Small intestine (tissue), 7 donors: ENCODE results near the gene DHCR24. TPM values are rescaled to one million over a fixed set of nuclear protein-coding genes. Genes with fewer than 3 reads are reported as not detected.
A peak's percentile ranks its signal among the peaks of the same experiment; 100 is the strongest.

Source experiments
- DNase-seq, 2 donors: peaks; one replicate each; pipeline versions ENCODE4 v3.0.0 to v3.0.0-alpha.2; 2013
- FAIRE-seq: peaks from 2 replicates; lab custom pipeline; 2012; peaks lifted over from hg19 to GRCh38; lab: Jason Lieb, UNC
- H3K27ac ChIP-seq, 3 donors: one replicate each; pipeline ENCODE4 v1.5.1; 2013; ENCODE audit warnings: low read length in 2 of 3, mild to moderate bottlenecking in 2 of 3, control low read depth in 1 of 3, inconsistent platforms in 1 of 3, low read depth in 1 of 3, moderate library complexity in 1 of 3
- H3K27me3 ChIP-seq, 3 donors: one replicate each; pipeline ENCODE4 v1.6.1; 2013; ENCODE audit warnings: low read length in 3 of 3, inconsistent platforms in 1 of 3; ENCODE audit not compliant: control insufficient read depth in 3 of 3, insufficient read depth in 3 of 3
- H3K36me3 ChIP-seq, 3 donors: one replicate each; pipeline ENCODE4 v1.6.1; 2013; ENCODE audit warnings: low read length in 3 of 3, inconsistent platforms in 1 of 3, low read depth in 1 of 3, mild to moderate bottlenecking in 1 of 3, moderate library complexity in 1 of 3; ENCODE audit not compliant: control insufficient read depth in 3 of 3, insufficient read depth in 2 of 3
- H3K4me1 ChIP-seq, 3 donors: one replicate each; pipeline ENCODE4 v1.6.1; 2013; ENCODE audit warnings: low read length in 2 of 3, inconsistent platforms in 1 of 3, low read depth in 1 of 3, mild to moderate bottlenecking in 1 of 3, moderate library complexity in 1 of 3; ENCODE audit not compliant: control insufficient read depth in 3 of 3, insufficient read depth in 2 of 3
- H3K4me3 ChIP-seq, 3 donors: one replicate each; pipeline ENCODE4 v1.5.1; 2013; ENCODE audit warnings: low read length in 3 of 3, control low read depth in 1 of 3, inconsistent platforms in 1 of 3, low read depth in 1 of 3, mild to moderate bottlenecking in 1 of 3, moderate library complexity in 1 of 3
- H3K9me3 ChIP-seq, 2 donors: one replicate each; pipeline ENCODE4 v1.6.1; 2013; ENCODE audit warnings: low read depth in 1 of 2, low read length in 1 of 2; ENCODE audit not compliant: control insufficient read depth in 2 of 2, insufficient read depth in 1 of 2
- WGBS, 3 donors: extraction: QIAGEN DNeasy Blood & Tissue Kit; methylation state at CpG; one replicate each; pipeline ENCODE4 v1.1.7; 2013; 5-methylcytosine and 5-hydroxymethylcytosine counted together
- polyA plus RNA-seq, 4 donors: library from polyadenylated mRNA; stranded (reverse) in 3 of 4; unstranded in 1 of 4; fragments of 200-250 nt in 3 of 4; fragments of 120-200 nt in 1 of 4; gene quantifications; one replicate each; pipeline versions ENCODE4 v1.2.1 to v1.2.3, GENCODE V29; 2013
- donor health status: healthy with polysubstance abuse.
- donor health status: control.
- donor health status: control.
- donor health status: Bipolar disorder and iron deficiency.
- donor health status: healthy.

DHCR24 gene
- polyA plus RNA-seq, 4 donors, result 7.0 to 162 (median 30.1) TPM

GRCh38 chr1:54811739-54812655, 75.0 kb downstream of the DHCR24 start:
- FAIRE-seq (no peak), DNase-seq (no peak)
- H3K27ac ChIP-seq, result no peak overlapping the region

GRCh38 chr1:54811066-54811465, 75.9 kb downstream of the DHCR24 start:
- Histone ChIP-seq H3K27me3 (no peaks in the 10 kb centered on the region), H3K4me1 (peaks cover 0 to 48% (median 10%) of the 10 kb centered on the region in 3 donors), H3K27ac (no peak overlapping the region), H3K9me3 (no peaks in the 10 kb centered on the region), H3K4me3 (no peak overlapping the region), H3K36me3 (peaks cover 0 to 2% (median 0%) of the 10 kb centered on the region in 3 donors)
- 80 to 88% (median 84%) methylated on average over 5 of the region's 5 CpGs for WGBS, 3 donors
- FAIRE-seq (no peak), DNase-seq (no peak)

More at GRCh38 chr1:54811739-54812655, 75.0 kb downstream of the DHCR24 start:
- 78 to 90% (median 87%) methylated on average over 12 to 18 of the region's 18 CpGs for WGBS, 3 donors
- H3K4me1 ChIP-seq, result peaks cover 0 to 55% (median 9%) of the 10 kb centered on the region in 3 donors
- no peaks in the 10 kb centered on the region for H3K9me3 ChIP-seq
- peaks cover 0 to 6% (median 0%) of the 10 kb centered on the region in 3 donors for H3K36me3 ChIP-seq
- H3K27me3 ChIP-seq, result no peaks in the 10 kb centered on the region
- H3K4me3 ChIP-seq, result no peak overlapping the region

- H3K27ac ChIP-seq, result peak overlapping the region in 1 of 3 donors; percentile 30
- FAIRE-seq (no peak), DNase-seq (peak; percentile 81 to 84)
- H3K27me3 ChIP-seq, result no peaks in the 10 kb centered on the region
- H3K4me3 ChIP-seq, result no peak overlapping the region
- WGBS, 3 donors, result 28 to 39% (median 29%) methylated on average over 13 of the region's 13 CpGs
- no peaks in the 10 kb centered on the region for H3K9me3 ChIP-seq
- no peaks in the 10 kb centered on the region for H3K36me3 ChIP-seq
- peaks cover 0 to 42% (median 14%) of the 10 kb centered on the region in 3 donors for H3K4me1 ChIP-seq
These were observed 76.6 kb downstream of the DHCR24 start for GRCh38 chr1:54810153-54810942.

GRCh38 chr1:54809496-54810074, 77.4 kb downstream of the DHCR24 start:
- Histone ChIP-seq H3K4me1 (peaks cover 0 to 39% (median 13%) of the 10 kb centered on the region in 3 donors), H3K27ac (peak overlapping the region in 1 of 3 donors; percentile 30), H3K27me3 (no peaks in the 10 kb centered on the region), H3K36me3 (no peaks in the 10 kb centered on the region), H3K9me3 (no peaks in the 10 kb centered on the region), H3K4me3 (no peak overlapping the region)
- WGBS, 3 donors, result 11 to 41% (median 12%) methylated on average over 3 of the region's 3 CpGs
- FAIRE-seq (no peak), DNase-seq (peak; percentile 66 to 70)

GRCh38 chr1:54808443-54809207, 78.4 kb downstream of the DHCR24 start:
- peaks cover 5 to 39% (median 15%) of the 10 kb centered on the region in 3 donors for H3K4me1 ChIP-seq
- no peaks in the 10 kb centered on the region for H3K36me3 ChIP-seq
- DNase-seq (no peak), FAIRE-seq (no peak)
- H3K27me3 ChIP-seq, result no peaks in the 10 kb centered on the region
- no peaks in the 10 kb centered on the region for H3K9me3 ChIP-seq
- 81 to 85% (median 82%) methylated on average over 12 of the region's 12 CpGs for WGBS, 3 donors
- H3K27ac ChIP-seq, result no peak overlapping the region
- H3K4me3 ChIP-seq, result no peak overlapping the region

- Histone ChIP-seq H3K27me3 (no peaks in the 10 kb centered on the region), H3K27ac (peak overlapping the region in 1 of 3 donors; percentile 33), H3K36me3 (no peaks in the 10 kb centered on the region), H3K4me3 (no peak overlapping the region), H3K4me1 (peaks cover 5 to 33% (median 19%) of the 10 kb centered on the region in 3 donors), H3K9me3 (no peaks in the 10 kb centered on the region)
- FAIRE-seq (no peak), DNase-seq (no peak)
- 78 to 88% (median 82%) methylated on average over 7 of the region's 7 CpGs for WGBS, 3 donors
These were observed 79.2 kb downstream of the DHCR24 start for GRCh38 chr1:54807756-54808155.

GRCh38 chr1:54806931-54807611, 79.9 kb downstream of the DHCR24 start:
- Histone ChIP-seq H3K4me3 (no peak overlapping the region), H3K9me3 (no peaks in the 10 kb centered on the region), H3K27me3 (no peaks in the 10 kb centered on the region), H3K4me1 (peaks cover 5 to 34% (median 19%) of the 10 kb centered on the region in 3 donors), H3K27ac (peak overlapping the region in 1 of 3 donors; percentile 33), H3K36me3 (no peaks in the 10 kb centered on the region)
- DNase-seq (peak in 1 of 2 donors; percentile 39), FAIRE-seq (no peak)
- 74 to 84% (median 76%) methylated on average over 11 of the region's 11 CpGs for WGBS, 3 donors
